ENCODE data around the gene SNX21.
A peak's percentile ranks its signal among the peaks of the same experiment; 100 is the strongest.
"Not testable (repeated sequence)": the region's sequence is repeated elsewhere in the genome, so short reads cannot be mapped to it uniquely, and the experiment has no call there.

Gene SNX21

DNA sequence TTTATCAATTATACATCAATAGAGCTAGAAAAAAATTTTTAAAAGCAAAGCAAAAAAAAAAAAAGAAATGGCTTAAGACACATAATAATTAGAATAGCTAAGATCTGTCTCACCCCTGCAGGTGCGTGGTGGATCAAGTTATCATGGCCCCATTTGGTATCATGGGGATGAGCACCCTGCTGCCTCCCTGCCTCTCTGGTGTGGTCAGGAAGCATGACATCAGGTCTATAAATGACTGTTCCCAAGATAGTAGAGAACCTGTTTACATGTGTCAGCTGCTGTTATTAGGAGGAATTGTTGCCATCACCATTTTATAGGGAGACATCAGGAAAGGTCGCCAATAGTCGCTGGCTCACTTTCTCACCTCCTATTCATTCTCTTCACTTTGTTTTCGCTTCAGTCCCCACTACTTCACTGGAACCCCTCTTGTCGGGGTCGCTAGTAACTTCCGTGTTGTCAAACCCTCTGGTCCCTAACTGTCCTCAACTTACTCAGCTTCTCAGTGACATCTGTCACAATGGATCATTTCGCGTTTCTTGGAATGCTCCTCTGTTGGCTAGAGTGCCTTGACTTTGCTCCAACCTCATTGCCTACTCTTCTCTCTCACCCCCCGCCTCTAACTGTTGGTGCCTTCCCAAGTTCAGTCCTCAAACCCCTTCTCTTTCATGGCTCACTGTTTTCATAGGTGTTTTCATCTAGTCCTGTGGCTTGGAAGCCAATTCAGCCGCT is 37.1 kb upstream of the SNX21 start:
- no peak overlapping the region for H3K14ac ChIP-seq (ENCODE audit: low read length in 2 of 2)
- H3K18ac ChIP-seq (ENCODE audit: low read depth in 1 of 2, low read length in 2 of 2), result no peak overlapping the region
- no peaks in the 10 kb centered on the region for H3K27me3 ChIP-seq (ENCODE audit: control insufficient read depth in 1 of 2, insufficient read depth in 1 of 2, low read length in 2 of 2)
- peaks cover 6% of the 10 kb centered on the region for H3K4me1 ChIP-seq (ENCODE audit: control insufficient read depth, insufficient read depth, low read depth, low read length)
- H2BK120ac ChIP-seq (ENCODE audit: low read depth, low read length), result no peak overlapping the region
- H2AFZ ChIP-seq (ENCODE audit: low read depth, low read length), result no peak overlapping the region
- H3K4me2 ChIP-seq (ENCODE audit: low read length, poor library complexity, severe bottlenecking), result no peak overlapping the region
- no peak overlapping the region for H3K4ac ChIP-seq (ENCODE audit: low read depth in 1 of 2, low read length in 2 of 2)
- H3K27ac ChIP-seq (ENCODE audit: low read length, poor library complexity, severe bottlenecking), result no peak overlapping the region
- no peak overlapping the region for H3K9ac ChIP-seq (ENCODE audit: low read length)
- no peak overlapping the region for H3K23ac ChIP-seq (ENCODE audit: low read length in 2 of 2)
- H2BK12ac ChIP-seq (ENCODE audit: low read length in 2 of 2), result no peak overlapping the region
- peaks cover 24% of the 10 kb centered on the region for H3K79me1 ChIP-seq (replicated peaks; ENCODE audit: low read length, poor library complexity, severe bottlenecking)
- H2BK15ac ChIP-seq (ENCODE audit: low read depth, poor library complexity, severe bottlenecking), result no peak overlapping the region
- no peak overlapping the region for H3K4me3 ChIP-seq (ENCODE audit: insufficient read depth in 1 of 2, low read depth in 1 of 2, low read length in 2 of 2)
- WGBS, result 98% methylated on average over 11 of the region's 11 CpGs
- H4K8ac ChIP-seq (ENCODE audit: low read length), result no peak overlapping the region
- peaks cover 28 to 48% of the 10 kb centered on the region in 2 experiments for H3K36me3 ChIP-seq (ENCODE audit: control insufficient read depth in 1 of 2, insufficient read depth in 2 of 2, low read depth in 1 of 2, low read length in 2 of 2)
- H4K91ac ChIP-seq (ENCODE audit: low read length), result no peak overlapping the region
- no peak for DNase-seq
- no peak overlapping the region for H2BK5ac ChIP-seq (ENCODE audit: low read depth, low read length, poor library complexity, severe bottlenecking)
- no peak overlapping the region for H2AK5ac ChIP-seq (ENCODE audit: low read length, severe bottlenecking)
- H3K9me3 ChIP-seq (ENCODE audit: control insufficient read depth, low read length), result no peaks in the 10 kb centered on the region

DNA sequence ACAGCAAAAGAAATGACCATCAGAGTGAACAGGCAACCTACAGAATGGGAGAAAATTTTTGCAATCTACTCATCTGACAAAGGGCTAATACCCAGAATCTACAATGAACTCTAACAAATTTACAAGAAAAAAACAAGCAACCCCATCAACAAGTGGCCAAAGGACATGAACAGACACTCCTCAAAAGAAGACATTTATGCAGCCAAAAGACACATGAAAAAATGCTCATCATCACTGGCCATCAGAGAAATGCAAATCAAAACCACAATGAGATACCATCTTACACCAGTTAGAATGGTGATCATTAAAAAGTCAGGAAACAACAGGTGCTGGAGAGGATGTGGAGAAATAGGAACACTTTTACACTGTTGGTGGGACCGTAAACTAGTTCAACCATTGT is 36.1 kb upstream of the SNX21 start:
- H2BK12ac ChIP-seq (ENCODE audit: low read length in 2 of 2); DNase-seq: not testable (repeated sequence)
- WGBS, result no CpG with 5 or more reads among the region's 1 CpG

DNA sequence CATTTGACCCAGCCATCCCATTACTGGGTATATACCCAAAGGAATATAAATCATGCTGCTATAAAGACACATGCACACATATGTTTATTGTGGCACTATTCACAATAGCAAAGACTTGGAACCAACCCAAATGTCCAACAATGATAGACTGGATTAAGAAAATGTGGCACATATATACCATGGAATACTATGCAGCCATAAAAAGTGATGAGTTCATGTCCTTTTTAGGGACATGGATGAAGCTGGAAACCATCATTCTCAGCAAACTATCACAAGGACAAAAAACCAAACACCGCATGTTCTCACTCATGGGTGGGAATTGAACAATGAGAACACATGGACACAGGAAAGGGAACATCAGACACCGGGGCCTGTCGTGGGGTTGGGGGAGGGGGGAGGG is 35.6 kb upstream of the SNX21 start:
- not testable (repeated sequence) for H2BK5ac ChIP-seq (ENCODE audit: low read depth, low read length, poor library complexity, severe bottlenecking); H3K9ac ChIP-seq (ENCODE audit: low read length); H3K4me3 ChIP-seq (ENCODE audit: insufficient read depth in 1 of 2, low read depth in 1 of 2, low read length in 2 of 2); H3K23ac ChIP-seq (ENCODE audit: low read length in 2 of 2); H3K18ac ChIP-seq (ENCODE audit: low read depth in 1 of 2, low read length in 2 of 2); H3K27ac ChIP-seq (ENCODE audit: low read length, poor library complexity, severe bottlenecking); H3K4me1 ChIP-seq (ENCODE audit: control insufficient read depth, insufficient read depth, low read depth, low read length); H3K27me3 ChIP-seq (ENCODE audit: control insufficient read depth in 1 of 2, insufficient read depth in 1 of 2, low read length in 2 of 2); H2AK5ac ChIP-seq (ENCODE audit: low read length, severe bottlenecking); H2BK120ac ChIP-seq (ENCODE audit: low read depth, low read length); H3K9me3 ChIP-seq (ENCODE audit: control insufficient read depth, low read length); H3K14ac ChIP-seq (ENCODE audit: low read length in 2 of 2); H4K91ac ChIP-seq (ENCODE audit: low read length); H2BK12ac ChIP-seq (ENCODE audit: low read length in 2 of 2); H2BK15ac ChIP-seq (ENCODE audit: low read depth, poor library complexity, severe bottlenecking); H3K4ac ChIP-seq (ENCODE audit: low read depth in 1 of 2, low read length in 2 of 2); H4K8ac ChIP-seq (ENCODE audit: low read length); DNase-seq; H2AFZ ChIP-seq (ENCODE audit: low read depth, low read length); H3K4me2 ChIP-seq (ENCODE audit: low read length, poor library complexity, severe bottlenecking)
- peaks cover 37 to 62% of the 10 kb centered on the region in 2 experiments for H3K36me3 ChIP-seq (ENCODE audit: control insufficient read depth in 1 of 2, insufficient read depth in 2 of 2, low read depth in 1 of 2, low read length in 2 of 2)
- WGBS, result 100% methylated on average over 2 of the region's 3 CpGs
- peaks cover 19% of the 10 kb centered on the region for H3K79me1 ChIP-seq (replicated peaks; ENCODE audit: low read length, poor library complexity, severe bottlenecking)

More for the DNA sequence above, 36.1 kb upstream of the SNX21 start:
- H2BK15ac ChIP-seq (ENCODE audit: low read depth, poor library complexity, severe bottlenecking); H3K4ac ChIP-seq (ENCODE audit: low read depth in 1 of 2, low read length in 2 of 2); H3K18ac ChIP-seq (ENCODE audit: low read depth in 1 of 2, low read length in 2 of 2); H2BK5ac ChIP-seq (ENCODE audit: low read depth, low read length, poor library complexity, severe bottlenecking); H4K91ac ChIP-seq (ENCODE audit: low read length); H3K4me2 ChIP-seq (ENCODE audit: low read length, poor library complexity, severe bottlenecking); H3K23ac ChIP-seq (ENCODE audit: low read length in 2 of 2); H3K9ac ChIP-seq (ENCODE audit: low read length); H3K4me1 ChIP-seq (ENCODE audit: control insufficient read depth, insufficient read depth, low read depth, low read length); H3K4me3 ChIP-seq (ENCODE audit: insufficient read depth in 1 of 2, low read depth in 1 of 2, low read length in 2 of 2); H4K8ac ChIP-seq (ENCODE audit: low read length); H2BK120ac ChIP-seq (ENCODE audit: low read depth, low read length); H3K9me3 ChIP-seq (ENCODE audit: control insufficient read depth, low read length); H3K27ac ChIP-seq (ENCODE audit: low read length, poor library complexity, severe bottlenecking); H2AK5ac ChIP-seq (ENCODE audit: low read length, severe bottlenecking); H2AFZ ChIP-seq (ENCODE audit: low read depth, low read length); H3K27me3 ChIP-seq (ENCODE audit: control insufficient read depth in 1 of 2, insufficient read depth in 1 of 2, low read length in 2 of 2); H3K14ac ChIP-seq (ENCODE audit: low read length in 2 of 2): not testable (repeated sequence)
- Histone ChIP-seq H3K79me1 (replicated peaks; ENCODE audit: low read length, poor library complexity, severe bottlenecking) (peaks cover 23% of the 10 kb centered on the region), H3K36me3 (ENCODE audit: control insufficient read depth in 1 of 2, insufficient read depth in 2 of 2, low read depth in 1 of 2, low read length in 2 of 2) (peaks cover 35 to 58% of the 10 kb centered on the region in 2 experiments)

DNA sequence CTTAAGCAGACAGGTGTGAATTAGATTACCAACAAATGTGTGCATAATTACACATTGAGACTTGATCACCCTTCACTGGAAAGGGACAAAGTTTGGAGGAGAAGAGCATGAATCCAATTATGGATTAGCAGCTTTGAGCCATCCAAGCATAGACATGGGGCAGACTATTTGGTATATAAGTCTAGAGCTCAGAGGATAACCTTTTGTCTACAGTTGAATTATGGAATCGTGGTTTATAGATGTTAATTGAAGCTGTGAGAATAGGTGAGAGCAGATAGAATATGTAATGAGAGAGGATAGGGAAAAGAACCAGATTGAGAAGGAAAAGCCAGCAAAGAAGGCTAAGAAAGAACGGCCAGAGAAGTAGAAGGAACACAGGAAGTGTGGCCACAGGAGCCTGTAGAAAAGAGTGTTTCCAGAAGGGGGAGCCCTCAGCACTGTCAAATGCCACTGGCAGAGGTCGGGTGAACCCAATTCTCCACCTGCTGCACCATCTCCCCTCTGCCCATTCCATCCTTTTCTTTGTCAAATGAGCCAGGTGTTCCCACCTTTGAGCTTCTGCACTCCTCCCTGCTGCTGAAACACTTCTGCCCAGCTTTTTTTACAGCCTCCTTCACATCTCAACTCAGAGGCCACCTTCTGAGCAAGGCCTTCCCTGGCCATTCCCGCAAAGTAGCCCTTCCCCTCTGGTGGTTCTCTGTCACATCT is 34.5 kb upstream of the SNX21 start:
- H3K4me2 ChIP-seq (ENCODE audit: low read length, poor library complexity, severe bottlenecking), result no peak overlapping the region
- no peaks in the 10 kb centered on the region for H3K9me3 ChIP-seq (ENCODE audit: control insufficient read depth, low read length)
- H3K4ac ChIP-seq (ENCODE audit: low read depth in 1 of 2, low read length in 2 of 2), result no peak overlapping the region
- no peak overlapping the region for H2AK5ac ChIP-seq (ENCODE audit: low read length, severe bottlenecking)
- peaks cover 37 to 68% of the 10 kb centered on the region in 2 experiments for H3K36me3 ChIP-seq (ENCODE audit: control insufficient read depth in 1 of 2, insufficient read depth in 2 of 2, low read depth in 1 of 2, low read length in 2 of 2)
- no peak overlapping the region for H3K18ac ChIP-seq (ENCODE audit: low read depth in 1 of 2, low read length in 2 of 2)
- no peak overlapping the region for H2BK120ac ChIP-seq (ENCODE audit: low read depth, low read length)
- 37% methylated on average over 4 of the region's 4 CpGs for WGBS
- no peaks in the 10 kb centered on the region for H3K4me1 ChIP-seq (ENCODE audit: control insufficient read depth, insufficient read depth, low read depth, low read length)
- H3K14ac ChIP-seq (ENCODE audit: low read length in 2 of 2), result no peak overlapping the region
- DNase-seq, result peak; percentile 69
- no peak overlapping the region for H2AFZ ChIP-seq (ENCODE audit: low read depth, low read length)
- no peak overlapping the region for H3K23ac ChIP-seq (ENCODE audit: low read length in 2 of 2)
- peaks cover 16% of the 10 kb centered on the region for H3K79me1 ChIP-seq (replicated peaks; ENCODE audit: low read length, poor library complexity, severe bottlenecking)
- H3K4me3 ChIP-seq (ENCODE audit: insufficient read depth in 1 of 2, low read depth in 1 of 2, low read length in 2 of 2), result no peak overlapping the region
- H3K27ac ChIP-seq (ENCODE audit: low read length, poor library complexity, severe bottlenecking), result no peak overlapping the region
- no peak overlapping the region for H4K91ac ChIP-seq (ENCODE audit: low read length)
- H4K8ac ChIP-seq (ENCODE audit: low read length), result no peak overlapping the region
- H2BK12ac ChIP-seq (ENCODE audit: low read length in 2 of 2), result no peak overlapping the region
- H2BK15ac ChIP-seq (ENCODE audit: low read depth, poor library complexity, severe bottlenecking), result no peak overlapping the region
- H3K9ac ChIP-seq (ENCODE audit: low read length), result peak overlapping the region; percentile 26
- H2BK5ac ChIP-seq (ENCODE audit: low read depth, low read length, poor library complexity, severe bottlenecking), result no peak overlapping the region
- no peaks in the 10 kb centered on the region for H3K27me3 ChIP-seq (ENCODE audit: control insufficient read depth in 1 of 2, insufficient read depth in 1 of 2, low read length in 2 of 2)

Data from mesenchymal stem cell (in vitro differentiated cells and primary cell).